ENCODE results near the gene REV1. TPM values are rescaled to one million over a fixed set of nuclear protein-coding genes. Genes with fewer than 3 reads are reported as not detected.

Gene REV1
- total RNA-seq, 1 experiment from 2014 or later = 25.4 TPM

DNA sequence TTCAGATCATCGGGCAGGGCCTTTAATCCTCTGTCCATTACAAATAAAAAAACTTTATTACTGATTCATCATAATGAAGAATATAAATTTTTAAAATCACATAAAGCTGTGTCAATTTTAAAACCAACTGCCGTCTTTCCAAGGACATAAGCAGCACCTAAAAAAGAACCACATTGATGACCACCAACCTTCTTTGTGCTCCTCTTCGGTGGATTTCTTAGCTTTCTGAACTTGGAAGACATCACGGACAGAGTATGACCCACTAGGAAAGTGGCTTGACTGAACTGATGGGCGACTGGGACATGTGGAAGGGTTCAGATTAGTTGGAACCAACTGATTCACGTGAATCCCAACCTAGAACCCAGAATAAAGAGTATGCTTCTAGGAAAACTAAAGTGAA, 83.7 kb downstream of the REV1 start:
- DNase-seq (ENCODE audit: extremely low read depth, low read depth) = no peak

DNA sequence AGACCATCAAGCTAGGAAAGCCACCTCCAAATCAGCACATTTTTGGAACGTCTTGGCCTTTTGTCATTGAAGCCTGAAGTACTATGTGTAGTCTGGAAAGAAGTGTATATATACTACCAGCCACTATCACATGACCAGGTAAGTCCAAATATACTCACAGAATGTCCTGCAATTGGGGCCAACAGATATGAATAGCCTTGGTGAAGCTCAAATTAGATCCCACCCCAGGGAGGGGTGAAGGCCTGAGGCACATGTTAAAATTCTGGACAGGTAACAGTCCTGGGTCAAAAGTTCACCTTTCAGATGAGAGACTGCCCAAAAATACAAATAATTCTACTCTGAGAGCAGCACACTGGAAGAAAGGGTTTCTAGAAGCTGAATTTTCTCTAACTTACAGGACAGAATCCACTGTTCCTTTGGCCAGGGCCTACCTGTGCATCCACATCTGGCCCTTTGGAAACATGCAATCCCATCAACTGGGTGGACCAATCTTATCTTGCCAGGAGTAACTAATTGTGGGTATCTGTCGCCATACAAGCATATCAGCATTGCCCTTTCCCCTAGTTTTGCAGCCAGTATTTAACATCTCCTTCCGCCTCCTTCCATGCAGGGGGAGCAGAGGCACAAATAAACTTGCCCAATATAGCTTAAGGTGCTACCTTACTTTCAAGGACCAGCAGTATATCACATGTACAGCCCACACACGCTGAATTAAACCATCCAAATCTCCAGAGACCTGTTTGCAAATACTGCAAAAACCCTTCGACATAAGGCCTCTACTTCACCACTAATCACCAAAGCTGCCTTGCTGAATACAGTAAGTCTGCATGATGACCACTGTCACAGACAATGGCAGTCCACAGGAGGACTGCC, 84.8 kb downstream of the REV1 start:
- no peak for DNase-seq (ENCODE audit: extremely low read depth, low read depth)

DNA sequence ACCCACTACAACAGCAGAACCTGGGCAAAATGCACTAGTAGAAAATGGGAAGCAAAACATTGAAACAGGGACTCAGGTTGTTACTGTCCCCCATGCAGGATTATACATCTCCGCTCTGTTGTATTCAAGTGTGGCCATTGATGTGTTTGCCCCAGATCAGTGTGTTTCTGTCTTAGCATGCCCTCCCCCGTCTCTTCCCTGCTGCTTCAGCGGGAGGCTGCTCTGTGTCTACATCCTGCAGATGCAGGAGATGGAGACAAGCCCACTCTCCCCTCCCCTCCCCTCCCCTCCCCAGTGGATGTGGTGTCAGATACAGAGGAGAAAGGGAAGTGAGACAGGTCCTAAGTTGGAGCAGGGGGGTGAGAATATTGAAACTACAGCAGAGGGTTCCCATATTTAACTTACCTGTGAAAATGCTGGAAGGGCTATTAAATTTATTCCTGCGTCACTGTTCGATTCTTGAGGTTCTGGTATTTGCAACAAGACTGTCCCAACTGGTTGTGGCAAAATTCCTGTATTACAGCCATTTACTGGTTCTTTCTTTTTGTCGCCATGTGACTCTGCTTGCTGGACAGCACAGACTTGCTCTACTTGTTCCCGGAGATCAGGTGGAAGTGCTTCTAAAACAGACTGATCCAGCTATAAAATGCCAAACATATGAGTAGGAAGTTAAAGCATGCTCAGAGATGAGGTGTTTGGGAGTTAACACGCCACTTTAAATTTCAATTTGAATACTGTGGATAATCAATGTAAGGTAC, 85.6 kb downstream of the REV1 start:
- no peak for DNase-seq (ENCODE audit: extremely low read depth, low read depth)

DNA sequence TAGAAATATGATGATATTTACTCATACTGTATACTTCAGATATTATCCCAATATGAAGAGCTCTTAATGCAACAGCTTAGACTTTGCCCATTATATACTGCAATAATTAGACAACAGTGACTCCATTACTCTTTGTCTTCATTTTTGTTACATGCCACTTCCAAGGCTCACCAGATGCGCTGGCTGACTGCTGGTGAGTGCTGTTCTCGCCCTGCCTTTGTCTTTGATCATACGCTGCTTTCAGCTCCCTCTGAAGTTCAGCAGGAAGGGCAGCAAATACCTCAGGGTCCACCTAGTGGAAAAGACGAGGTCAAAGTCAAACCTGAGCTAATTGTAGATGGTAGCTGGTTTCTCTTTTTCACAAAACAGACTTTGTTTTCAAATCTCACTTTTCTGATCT, 86.3 kb downstream of the REV1 start:
- no peak for DNase-seq (ENCODE audit: extremely low read depth, low read depth)

DNA sequence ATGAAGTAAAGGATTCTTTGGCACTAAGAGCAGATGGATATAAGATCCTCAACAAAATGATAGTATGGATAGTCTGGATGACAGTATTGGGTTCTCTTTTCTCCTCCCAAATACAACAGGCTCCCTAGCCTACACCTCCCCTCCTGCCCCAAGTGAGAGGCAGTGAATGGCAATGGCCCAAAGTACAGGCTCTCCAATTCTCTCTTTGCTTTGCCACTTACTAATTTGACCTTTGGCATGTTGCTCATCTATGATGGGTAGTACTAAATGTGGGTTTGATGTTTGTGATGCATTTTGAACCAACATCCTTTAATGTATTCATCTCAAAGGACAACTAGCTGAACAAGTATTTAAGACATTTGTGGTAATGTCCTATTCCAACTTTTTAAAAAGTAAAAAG, 86.7 kb downstream of the REV1 start:
- no peak for DNase-seq (ENCODE audit: extremely low read depth, low read depth)

DNA sequence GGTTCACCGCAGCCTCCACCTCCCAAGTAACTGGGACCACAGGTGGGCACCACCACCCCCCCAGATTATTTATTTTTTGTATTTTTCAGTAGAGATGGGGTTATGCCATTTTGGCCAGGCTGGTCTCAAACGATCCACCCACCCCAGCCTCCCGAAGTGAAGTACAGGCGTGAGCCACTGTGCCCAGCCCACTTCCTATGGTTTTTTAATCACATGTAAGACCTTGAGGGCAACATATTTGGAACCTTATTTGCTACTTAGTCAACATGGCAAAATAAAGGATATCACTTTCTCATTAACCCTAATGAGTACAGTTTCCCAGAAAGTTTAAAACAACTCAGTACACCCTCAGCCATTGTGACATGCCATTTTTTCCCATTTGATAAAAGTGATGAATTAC, 88.0 kb downstream of the REV1 start:
- no peak for DNase-seq (ENCODE audit: extremely low read depth, low read depth)

DNA sequence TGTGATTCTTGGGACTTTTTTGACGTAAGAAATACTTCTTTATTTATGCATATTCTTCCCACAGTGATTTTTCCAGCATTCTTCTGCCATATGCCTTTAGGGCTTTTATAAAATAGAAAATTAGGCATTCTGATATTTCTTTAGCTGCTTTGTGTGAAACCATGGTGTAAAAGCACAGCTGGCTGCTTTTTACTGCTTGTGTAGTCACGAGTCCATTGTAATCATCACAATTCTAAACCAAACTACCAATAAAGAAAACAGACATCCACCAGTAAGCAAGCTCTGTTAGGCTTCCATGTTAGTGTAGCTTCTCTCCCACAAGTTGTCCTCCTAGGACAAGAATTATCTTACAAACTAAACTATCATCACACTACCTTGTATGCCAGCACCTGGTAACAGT, 90.0 kb downstream of the REV1 start:
- no peak for DNase-seq (ENCODE audit: extremely low read depth, low read depth)

DNA sequence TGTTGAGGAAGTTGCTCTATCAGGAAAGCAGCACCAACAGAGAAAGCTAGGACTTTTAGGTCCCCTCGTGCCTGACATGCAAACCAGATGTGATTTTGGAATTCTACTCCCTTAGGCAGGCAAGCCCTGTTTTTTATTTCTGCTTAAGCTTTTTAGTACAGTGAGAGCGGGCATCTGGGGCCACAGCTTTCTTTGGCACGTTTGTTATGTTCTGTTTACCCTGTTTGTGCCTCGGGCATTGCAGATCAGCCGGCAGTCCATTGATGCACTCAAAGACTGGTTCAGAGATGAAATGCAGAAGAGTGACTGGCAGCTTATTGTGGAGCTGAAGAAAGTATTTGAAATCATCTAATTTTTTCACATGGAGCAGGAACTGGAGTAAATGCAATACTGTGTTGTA, 90.8 kb downstream of the REV1 start:
- no peak for DNase-seq (ENCODE audit: extremely low read depth, low read depth)

DNA sequence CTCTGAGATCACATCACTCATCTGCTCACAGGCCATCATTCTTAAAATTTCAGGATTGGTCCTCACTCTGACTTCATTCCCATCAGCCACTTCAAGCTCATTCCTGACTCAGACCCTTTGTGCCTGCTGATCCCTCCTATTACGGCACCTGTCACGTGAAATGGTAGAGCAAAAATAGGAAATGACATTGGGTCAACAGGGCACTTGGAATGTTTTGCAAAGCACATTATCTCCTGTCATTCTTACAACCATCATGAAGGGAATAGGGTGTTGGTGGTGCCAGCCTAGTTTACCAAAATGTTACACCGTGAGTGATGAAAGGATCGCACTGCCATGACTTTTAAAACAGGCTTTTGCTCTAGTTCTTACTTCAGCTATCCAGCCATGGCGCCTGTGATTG, 91.5 kb downstream of the REV1 start:
- DNase-seq (ENCODE audit: extremely low read depth, low read depth) = no peak

DNA sequence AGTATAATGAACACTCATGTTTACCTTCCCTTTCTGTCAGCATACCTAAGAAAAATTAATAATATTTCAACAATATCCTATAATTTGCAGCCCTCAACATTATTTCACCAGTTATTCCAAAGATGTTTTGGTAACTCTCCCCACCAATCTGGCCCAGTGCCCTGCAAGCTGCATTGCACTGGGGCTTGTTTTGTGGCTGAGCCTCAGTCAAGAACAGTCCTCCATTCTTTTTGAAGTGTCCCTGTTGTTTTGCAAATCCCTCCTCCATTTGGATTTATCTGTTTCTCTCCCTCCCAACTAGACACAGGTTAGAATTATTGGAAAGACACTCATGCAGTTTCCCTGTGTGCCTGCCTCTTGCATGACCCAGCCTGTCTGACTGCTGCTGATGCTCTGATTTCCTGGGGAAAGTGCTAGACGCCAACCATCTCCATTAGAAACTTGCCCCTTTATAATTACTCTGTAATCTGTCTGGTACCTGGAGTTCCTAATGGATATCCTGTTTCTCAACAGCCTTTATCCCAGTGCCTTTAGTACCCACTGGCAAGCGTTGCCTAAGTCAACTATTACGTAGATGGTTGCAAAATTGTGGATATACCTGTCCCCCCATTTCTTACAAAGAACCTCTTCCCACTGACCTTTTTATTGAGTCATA, 92.4 kb downstream of the REV1 start:
- DNase-seq (ENCODE audit: extremely low read depth, low read depth) = no peak

DNA sequence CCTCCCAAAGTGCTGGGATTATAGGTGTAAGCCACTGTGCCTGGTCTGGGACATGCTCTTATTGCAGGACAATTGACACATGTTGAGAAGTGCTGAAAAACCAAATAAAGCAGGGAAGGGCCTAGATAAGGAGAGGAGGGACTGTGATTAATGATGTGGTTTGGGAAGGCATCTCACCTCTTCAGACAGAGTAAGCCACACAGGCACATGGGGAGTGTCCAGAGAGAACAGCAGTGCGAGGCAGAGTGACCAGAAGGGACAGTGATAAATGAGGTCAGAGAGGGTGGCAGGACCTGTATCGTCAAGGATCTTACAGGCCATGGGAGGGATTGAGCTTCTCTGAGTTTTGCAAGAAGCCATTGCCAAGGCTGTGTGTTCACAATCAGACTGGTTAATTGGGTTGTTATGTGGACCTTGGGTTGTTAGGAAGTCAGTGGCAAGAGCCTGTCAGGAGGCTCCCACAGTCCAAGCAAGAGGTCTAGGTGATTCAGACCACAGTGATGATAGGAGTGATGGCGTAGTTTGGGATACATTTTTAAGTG, 94.2 kb downstream of the REV1 start:
- DNase-seq (ENCODE audit: extremely low read depth, low read depth) = no peak

DNA sequence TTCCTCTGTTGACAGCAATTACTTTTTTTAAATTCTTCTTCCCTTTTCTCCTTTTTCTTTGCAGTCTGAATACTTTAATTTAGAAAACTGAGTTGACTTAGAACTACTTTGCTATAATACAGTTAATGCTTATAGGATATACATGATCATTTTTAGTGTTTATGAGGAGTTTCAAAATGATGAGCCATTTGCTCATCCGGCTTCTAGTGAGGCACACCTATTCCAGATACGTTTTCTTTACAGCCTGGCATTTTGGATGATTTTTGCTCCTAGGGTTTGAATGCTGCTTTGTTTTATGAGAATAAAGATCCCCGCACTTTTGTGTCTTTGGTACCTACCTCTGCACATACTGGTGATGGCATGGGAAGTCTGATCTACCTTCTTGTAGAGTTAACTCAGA, 99.9 kb downstream of the REV1 start:
- no peak for DNase-seq (ENCODE audit: extremely low read depth, low read depth)

DNA sequence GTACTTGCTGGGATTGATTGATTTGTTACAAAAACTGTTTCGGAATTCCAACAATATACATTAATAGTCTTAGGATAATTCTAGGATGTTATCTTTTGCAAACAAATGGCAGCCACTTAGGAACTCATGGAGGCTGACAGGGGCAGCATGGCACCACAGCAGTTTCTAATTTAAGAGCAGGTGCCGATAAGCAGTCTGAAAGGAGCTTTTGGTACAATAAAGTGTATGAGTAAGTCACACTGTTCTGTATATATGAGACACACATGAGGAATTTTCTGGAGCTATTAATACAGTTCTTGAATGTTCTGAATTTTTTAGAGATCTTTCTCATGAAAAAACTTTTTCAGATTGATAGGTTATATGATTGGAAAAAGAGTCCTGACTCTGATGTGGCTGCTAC, 100.4 kb downstream of the REV1 start:
- no peak for DNase-seq (ENCODE audit: extremely low read depth, low read depth)

DNA sequence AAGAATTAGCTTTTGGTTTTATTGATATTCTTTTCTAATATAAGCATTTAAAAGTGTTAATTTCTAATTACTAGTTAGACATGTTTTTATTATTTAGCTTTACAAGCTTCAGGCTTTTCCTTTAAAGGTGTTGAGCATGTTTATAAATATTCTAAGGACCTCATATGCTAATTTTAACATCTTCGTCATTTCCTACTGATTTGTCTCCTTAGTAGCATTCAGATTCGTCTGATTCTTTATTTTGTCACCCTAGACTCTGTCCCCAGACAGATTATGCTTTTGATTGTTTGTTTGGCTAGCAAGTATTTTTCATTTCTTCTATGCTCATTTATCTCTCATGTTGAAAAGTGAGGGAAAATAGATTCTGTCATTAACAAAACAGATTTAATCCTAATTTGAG, 100.9 kb downstream of the REV1 start:
- no peak for DNase-seq (ENCODE audit: extremely low read depth, low read depth)

DNA sequence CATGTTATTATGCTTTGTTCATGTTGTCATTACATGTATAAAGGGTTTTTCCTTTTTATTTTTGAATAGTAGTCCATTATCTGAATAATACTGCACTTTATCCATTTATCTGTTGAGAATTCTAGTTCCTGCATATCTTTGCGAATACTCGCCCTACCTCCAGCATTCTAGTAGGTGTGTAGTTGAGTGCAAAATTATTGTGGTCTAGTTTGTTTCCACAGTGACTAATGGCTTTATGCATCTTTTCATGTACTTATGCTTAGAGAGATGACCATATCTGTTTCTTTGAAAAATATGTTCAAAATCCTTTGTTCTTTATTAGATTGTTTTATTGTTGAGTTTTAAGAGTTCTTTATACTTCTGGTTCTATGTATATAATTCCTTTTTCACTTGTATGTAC, 103.8 kb downstream of the REV1 start:
- DNase-seq (ENCODE audit: extremely low read depth, low read depth) = no peak

DNA sequence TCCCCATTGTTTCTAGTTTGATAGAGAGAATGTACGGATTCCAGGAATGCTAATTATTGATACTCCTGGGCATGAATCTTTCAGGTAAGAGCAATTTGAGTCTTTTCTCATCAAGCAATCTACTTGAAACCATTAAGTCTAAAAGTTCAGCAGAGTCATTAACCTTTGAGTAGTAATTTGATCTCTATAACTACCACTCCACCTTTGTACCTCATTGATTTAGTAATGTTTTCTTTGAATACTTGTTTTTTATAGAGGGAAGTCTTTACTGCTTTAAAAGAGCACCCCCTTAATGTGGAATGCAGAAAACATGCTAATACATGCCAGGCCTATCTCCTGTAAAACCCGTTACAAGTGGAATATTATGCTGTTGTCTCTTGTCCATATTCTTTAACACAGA, 107.7 kb downstream of the REV1 start:
- no peak for DNase-seq (ENCODE audit: extremely low read depth, low read depth)

DNA sequence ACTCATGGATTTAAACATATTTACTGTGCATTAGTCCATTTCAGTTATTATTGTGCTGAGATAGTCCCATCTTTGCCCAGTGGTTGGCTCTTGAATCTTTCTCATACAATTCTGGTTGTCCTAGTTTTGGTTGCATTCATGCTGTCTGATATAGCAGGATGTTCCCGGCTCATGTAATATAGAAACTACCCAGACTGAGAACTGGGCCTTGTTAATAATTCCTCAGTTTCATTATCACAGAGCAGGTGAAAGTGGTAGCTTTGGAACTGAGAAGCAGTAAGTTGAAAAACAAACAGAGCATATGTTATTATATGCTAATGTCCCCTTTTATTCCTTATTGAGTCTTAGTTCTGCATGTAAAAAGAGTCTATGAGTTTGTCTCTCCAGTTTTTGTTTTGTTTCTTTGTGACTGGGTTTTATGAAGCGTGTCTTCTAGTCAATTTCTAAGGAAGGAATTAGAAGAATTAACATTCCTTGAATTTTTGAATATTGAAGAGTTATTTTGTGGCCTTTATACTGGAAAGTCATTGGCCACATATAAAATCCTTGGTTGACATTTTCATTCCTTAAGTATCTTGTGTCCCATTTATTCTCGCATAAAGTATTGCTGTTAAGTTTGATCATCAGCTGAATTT, 109.3 kb downstream of the REV1 start:
- DNase-seq (ENCODE audit: extremely low read depth, low read depth) = no peak

DNA sequence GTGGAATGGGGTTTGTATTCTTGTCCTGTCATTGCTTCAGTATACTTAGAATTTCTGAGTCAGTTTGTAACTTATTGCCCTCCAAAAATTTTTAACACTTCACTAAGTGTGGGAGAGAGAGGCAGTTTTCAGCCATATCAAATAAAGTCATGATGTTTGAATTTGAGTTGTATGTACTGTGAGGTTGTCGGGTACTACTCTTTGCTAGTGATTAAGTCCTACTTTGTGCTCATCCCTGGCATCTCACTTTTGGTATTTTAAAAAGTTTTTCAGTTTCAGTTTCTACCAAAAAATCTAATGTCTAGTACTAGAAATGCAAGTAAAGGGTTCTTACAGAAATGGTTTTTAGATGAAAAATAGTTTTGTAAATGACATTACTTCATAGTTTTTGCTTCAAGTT, 111.9 kb downstream of the REV1 start:
- no peak for DNase-seq (ENCODE audit: extremely low read depth, low read depth)

DNA sequence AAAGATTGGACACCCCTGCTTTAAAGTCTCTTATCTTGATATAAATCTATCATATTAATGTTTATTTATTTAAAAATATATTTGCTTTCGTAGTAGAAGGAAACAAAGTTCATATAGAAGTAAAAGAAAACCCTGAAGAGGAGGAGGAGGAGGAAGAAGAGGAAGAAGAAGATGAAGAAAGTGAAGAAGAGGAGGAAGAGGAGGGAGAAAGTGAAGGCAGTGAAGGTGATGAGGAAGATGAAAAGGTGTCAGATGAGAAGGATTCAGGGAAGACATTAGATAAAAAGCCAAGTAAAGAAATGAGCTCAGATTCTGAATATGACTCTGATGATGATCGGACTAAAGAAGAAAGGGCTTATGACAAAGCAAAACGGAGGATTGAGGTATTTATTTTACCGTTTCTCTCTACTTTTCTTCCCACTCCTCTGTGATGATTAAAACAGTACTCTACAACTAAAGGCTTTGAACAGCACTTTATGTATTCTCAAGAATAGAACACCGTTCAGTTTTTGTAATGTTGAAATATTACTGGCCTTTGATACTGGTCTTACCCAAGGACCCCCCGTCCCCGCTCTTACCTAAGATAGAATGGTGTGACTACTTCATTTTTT, 113.5 kb downstream of the REV1 start:
- DNase-seq (ENCODE audit: extremely low read depth, low read depth) = no peak

DNA sequence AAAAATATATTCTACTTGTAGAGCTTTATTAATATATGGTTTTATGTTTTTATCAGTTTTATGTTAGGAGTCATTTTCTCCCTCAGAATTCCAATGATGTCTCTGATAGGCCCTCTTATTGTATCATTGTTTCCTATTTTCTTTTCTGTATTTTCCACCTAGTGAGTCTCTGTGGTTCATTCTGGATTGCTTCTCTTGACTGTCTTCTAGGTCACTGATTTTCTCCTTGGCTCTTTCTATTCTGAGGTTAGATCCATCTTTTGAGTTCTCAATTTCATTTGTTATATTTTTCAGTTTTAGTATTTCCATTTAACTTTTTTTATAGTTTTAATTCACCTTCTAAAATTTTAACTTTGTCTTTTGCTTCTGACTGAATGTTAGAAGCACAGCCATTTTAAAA, 115.1 kb downstream of the REV1 start:
- no peak for DNase-seq (ENCODE audit: extremely low read depth, low read depth)

DNA sequence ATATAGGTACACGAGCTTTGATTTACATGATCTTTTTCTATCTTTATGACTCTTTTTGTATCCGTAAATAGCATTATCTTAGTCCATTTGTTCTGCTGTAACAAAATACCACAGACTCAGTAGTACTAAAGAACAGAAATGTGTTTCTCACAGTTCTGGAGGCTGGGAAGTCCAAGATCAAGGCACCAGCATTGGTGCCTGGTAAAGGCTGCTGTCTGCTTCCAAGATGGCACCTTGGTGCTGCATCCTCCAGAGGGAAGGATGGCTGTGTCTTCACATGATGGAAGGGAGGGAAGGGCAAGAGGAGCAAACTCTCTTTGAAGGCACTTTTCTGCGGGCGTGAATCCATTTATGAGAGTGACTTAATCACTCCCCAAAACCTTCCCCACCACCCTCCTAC, 116.7 kb downstream of the REV1 start:
- no peak for DNase-seq (ENCODE audit: extremely low read depth, low read depth)

Data from NCI-H460 (cell line).